Trophoblast cell (in vitro differentiated cells and primary cell): ENCODE results near the gene TUB.

ENCODE experiments used
- DNase-seq, 2 donors: peaks; one replicate each; pipeline ENCODE4 v3.0.0-alpha.2; 2016
- H2AFZ ChIP-seq: 2 replicates; pipeline ENCODE4 v1.6.1; 2013; ENCODE audit warnings: low read length, moderate library complexity, mild to moderate bottlenecking; ENCODE audit not compliant: insufficient read depth, poor library complexity
- H2AK5ac ChIP-seq: 2 replicates; pipeline ENCODE4 v1.6.1; 2013; ENCODE audit warnings: mild to moderate bottlenecking, low read length
- H2BK120ac ChIP-seq: 2 replicates; pipeline ENCODE4 v1.6.1; 2013; ENCODE audit warnings: low read length, mild to moderate bottlenecking, moderate library complexity; ENCODE audit not compliant: insufficient read depth, poor library complexity
- H2BK12ac ChIP-seq: 2 replicates; pipeline ENCODE4 v1.6.1; 2013; ENCODE audit warnings: mild to moderate bottlenecking, low read length, moderate library complexity
- H2BK5ac ChIP-seq: 2 replicates; pipeline ENCODE4 v1.6.1; 2013; ENCODE audit warnings: low read length, low read depth, moderate library complexity, mild to moderate bottlenecking; ENCODE audit not compliant: poor library complexity
- H3K14ac ChIP-seq: 2 replicates; pipeline ENCODE4 v1.6.1; 2013; ENCODE audit warnings: mild to moderate bottlenecking, low read length
- H3K18ac ChIP-seq: 2 replicates; pipeline ENCODE4 v1.6.1; 2013; ENCODE audit warnings: mild to moderate bottlenecking, low read length
- H3K23ac ChIP-seq: 2 replicates; pipeline ENCODE4 v1.6.1; 2013; ENCODE audit warnings: low read length
- H3K27ac ChIP-seq: 2 replicates; pipeline ENCODE4 v1.5.1; 2013; ENCODE audit warnings: low read depth, mild to moderate bottlenecking, inconsistent platforms, low read length, moderate library complexity
- H3K27me3 ChIP-seq: 2 replicates; pipeline ENCODE4 v1.6.1; 2013; ENCODE audit warnings: inconsistent platforms, mild to moderate bottlenecking, low read length, moderate library complexity; ENCODE audit not compliant: insufficient read depth
- H3K36me3 ChIP-seq, 2 experiments: 1 replicate in 1 of 2; 2 replicates in 1 of 2; pipeline ENCODE4 v1.6.1; 2013; ENCODE audit warnings: low read length in 2 of 2, mild to moderate bottlenecking in 2 of 2, moderate library complexity in 1 of 2; ENCODE audit not compliant: insufficient read depth in 2 of 2, control insufficient read depth in 1 of 2
- H3K4ac ChIP-seq: 2 replicates; pipeline ENCODE4 v1.6.1; 2013; ENCODE audit warnings: low read depth, mild to moderate bottlenecking, low read length, moderate library complexity
- H3K4me1 ChIP-seq, 2 experiments: 1 replicate in 1 of 2; 2 replicates in 1 of 2; pipeline ENCODE4 v1.6.1; 2013; ENCODE audit warnings: low read length in 2 of 2, mild to moderate bottlenecking in 2 of 2, moderate library complexity in 1 of 2; ENCODE audit not compliant: insufficient read depth in 2 of 2, control insufficient read depth in 1 of 2
- H3K4me2 ChIP-seq: 2 replicates; pipeline ENCODE4 v1.6.1; 2013; ENCODE audit warnings: inconsistent platforms, mild to moderate bottlenecking, low read length, moderate library complexity
- H3K4me3 ChIP-seq: 2 replicates; pipeline ENCODE4 v1.5.1; 2013; ENCODE audit warnings: mild to moderate bottlenecking, low read depth, low read length, inconsistent platforms
- H3K79me1 ChIP-seq: one replicate; pipeline ENCODE4 v1.6.1; 2013; ENCODE audit warnings: low read length
- H3K79me2 ChIP-seq: 2 replicates; pipeline ENCODE4 v1.6.1; 2013; ENCODE audit warnings: low read length, mild to moderate bottlenecking; ENCODE audit not compliant: control insufficient read depth, insufficient read depth, poor library complexity
- H3K9ac ChIP-seq: 2 replicates; pipeline ENCODE4 v1.6.1; 2013; ENCODE audit warnings: mild to moderate bottlenecking, low read length
- H3K9me3 ChIP-seq: 2 replicates; pipeline ENCODE4 v1.6.1; 2013; ENCODE audit warnings: low read depth, mild to moderate bottlenecking, control low read depth, inconsistent platforms, low read length; ENCODE audit not compliant: insufficient read depth
- H4K12ac ChIP-seq: 2 replicates; pipeline ENCODE4 v1.6.1; 2013; ENCODE audit warnings: low read depth, mild to moderate bottlenecking, low read length, moderate library complexity
- H4K8ac ChIP-seq: 2 replicates; pipeline ENCODE4 v1.6.1; 2013; ENCODE audit warnings: low read depth, mild to moderate bottlenecking, low read length, moderate library complexity
- H4K91ac ChIP-seq: one replicate; pipeline ENCODE4 v1.6.1; 2013; ENCODE audit warnings: low read depth, mild to moderate bottlenecking, low read length, moderate library complexity
- WGBS: extraction: QIAGEN DNeasy Blood & Tissue Kit; methylation state at CpG from one replicate; pipeline ENCODE4 v1.1.7; 2013; ENCODE audit warnings: missing lambda C conversion rate; ENCODE audit not compliant: insufficient read length, insufficient coverage; ENCODE audit errors: extremely low coverage; 5-methylcytosine and 5-hydroxymethylcytosine counted together

The TUB gene

GRCh38 chr11:8071616-8072581, 9.1 kb upstream of the TUB start:
- H4K12ac ChIP-seq: no peak overlapping the region
- H3K4me2 ChIP-seq: no peak overlapping the region
- H2BK5ac ChIP-seq: no peak overlapping the region
- no peak overlapping the region for H3K27ac ChIP-seq
- H3K23ac ChIP-seq: no peak overlapping the region
- H2BK120ac ChIP-seq: no peak overlapping the region
- no peak overlapping the region for H3K18ac ChIP-seq
- no peaks in the 10 kb centered on the region for H3K36me3 ChIP-seq
- no peak overlapping the region for H3K4me3 ChIP-seq
- H4K91ac ChIP-seq: no peak overlapping the region
- no peaks in the 10 kb centered on the region for H3K79me2 ChIP-seq
- no peak overlapping the region for H2AK5ac ChIP-seq
- DNase-seq: no peak
- no CpG with 5 or more reads among the region's 18 CpGs for WGBS
- H3K4ac ChIP-seq: no peak overlapping the region
- H3K4me1 ChIP-seq: no peaks in the 10 kb centered on the region
- H3K14ac ChIP-seq: no peak overlapping the region
- H3K9me3 ChIP-seq: no peaks in the 10 kb centered on the region
- no peak overlapping the region for H2AFZ ChIP-seq
- H2BK12ac ChIP-seq: no peak overlapping the region
- no peak overlapping the region for H4K8ac ChIP-seq
- H3K9ac ChIP-seq: no peak overlapping the region
- H3K27me3 ChIP-seq: no peaks in the 10 kb centered on the region
- no peaks in the 10 kb centered on the region for H3K79me1 ChIP-seq

- no peaks in the 10 kb centered on the region for H3K36me3 ChIP-seq
Measured at GRCh38 chr11:8075119-8075726, 5.8 kb upstream of the TUB start.

GRCh38 chr11:8079111-8079675, 1.8 kb upstream of the TUB start:
- no peak overlapping the region for H4K91ac ChIP-seq
- peaks cover 1% of the 10 kb centered on the region for H3K79me2 ChIP-seq
- no peaks in the 10 kb centered on the region for H3K27me3 ChIP-seq
- no peak for DNase-seq
- no peak overlapping the region for H4K12ac ChIP-seq
- H2BK120ac ChIP-seq: no peak overlapping the region
- no peak overlapping the region for H3K9ac ChIP-seq
- H3K79me1 ChIP-seq: peaks cover 6% of the 10 kb centered on the region
- no peak overlapping the region for H2BK5ac ChIP-seq
- no peak overlapping the region for H3K14ac ChIP-seq
- no CpG with 5 or more reads among the region's 4 CpGs for WGBS
- H3K4me3 ChIP-seq: no peak overlapping the region
- no peak overlapping the region for H3K27ac ChIP-seq
- no peak overlapping the region for H3K4ac ChIP-seq
- peaks cover 20 to 25% of the 10 kb centered on the region in 2 experiments for H3K4me1 ChIP-seq
- H3K36me3 ChIP-seq: no peaks in the 10 kb centered on the region
- no peak overlapping the region for H2AFZ ChIP-seq
- H2BK12ac ChIP-seq: no peak overlapping the region
- no peak overlapping the region for H3K4me2 ChIP-seq
- H3K23ac ChIP-seq: no peak overlapping the region
- H2AK5ac ChIP-seq: no peak overlapping the region
- no peaks in the 10 kb centered on the region for H3K9me3 ChIP-seq
- H4K8ac ChIP-seq: no peak overlapping the region
- no peak overlapping the region for H3K18ac ChIP-seq

More at GRCh38 chr11:8075119-8075726, 5.8 kb upstream of the TUB start:
- Histone ChIP-seq H2AK5ac (no peak overlapping the region), H3K27ac (no peak overlapping the region), H3K4me3 (no peak overlapping the region), H3K23ac (no peak overlapping the region), H2BK5ac (no peak overlapping the region), H2BK120ac (no peak overlapping the region), H2BK12ac (no peak overlapping the region), H3K4ac (no peak overlapping the region), H4K12ac (no peak overlapping the region), H3K79me1 (no peaks in the 10 kb centered on the region), H3K9me3 (no peaks in the 10 kb centered on the region), H3K14ac (no peak overlapping the region), H4K8ac (no peak overlapping the region), H3K79me2 (no peaks in the 10 kb centered on the region), H3K27me3 (no peaks in the 10 kb centered on the region), H4K91ac (no peak overlapping the region), H3K18ac (no peak overlapping the region), H3K9ac (no peak overlapping the region), H3K4me1 (no peaks in the 10 kb centered on the region), H2AFZ (no peak overlapping the region), H3K4me2 (no peak overlapping the region)
- no CpG with 5 or more reads among the region's 2 CpGs for WGBS
- DNase-seq: no peak

- peaks cover 1% of the 10 kb centered on the region for H3K79me2 ChIP-seq
- peak overlapping the region; percentile 71 for H3K4me3 ChIP-seq
- H4K91ac ChIP-seq: no peak overlapping the region
- H3K4ac ChIP-seq: no peak overlapping the region
- H3K18ac ChIP-seq: no peak overlapping the region
- H2AFZ ChIP-seq: no peak overlapping the region
- H3K4me2 ChIP-seq: peak overlapping the region; percentile 92
- H3K79me1 ChIP-seq: peaks cover 6% of the 10 kb centered on the region
- no peaks in the 10 kb centered on the region for H3K36me3 ChIP-seq
- peaks cover 20 to 25% of the 10 kb centered on the region in 2 experiments for H3K4me1 ChIP-seq
- H2AK5ac ChIP-seq: no peak overlapping the region
- H4K12ac ChIP-seq: no peak overlapping the region
- DNase-seq: peak; percentile 78 to 86
- H2BK120ac ChIP-seq: no peak overlapping the region
- H4K8ac ChIP-seq: no peak overlapping the region
- H2BK5ac ChIP-seq: no peak overlapping the region
- H3K9ac ChIP-seq: no peak overlapping the region
- H2BK12ac ChIP-seq: no peak overlapping the region
- H3K14ac ChIP-seq: no peak overlapping the region
- H3K27ac ChIP-seq: no peak overlapping the region
- H3K23ac ChIP-seq: no peak overlapping the region
- no peaks in the 10 kb centered on the region for H3K27me3 ChIP-seq
- no peaks in the 10 kb centered on the region for H3K9me3 ChIP-seq
- no CpG with 5 or more reads among the region's 24 CpGs for WGBS
Measured at GRCh38 chr11:8080069-8080670, 841 bp upstream of the TUB start.
